ENCODE measurements around the gene PIGN.

Gene PIGN

DNA sequence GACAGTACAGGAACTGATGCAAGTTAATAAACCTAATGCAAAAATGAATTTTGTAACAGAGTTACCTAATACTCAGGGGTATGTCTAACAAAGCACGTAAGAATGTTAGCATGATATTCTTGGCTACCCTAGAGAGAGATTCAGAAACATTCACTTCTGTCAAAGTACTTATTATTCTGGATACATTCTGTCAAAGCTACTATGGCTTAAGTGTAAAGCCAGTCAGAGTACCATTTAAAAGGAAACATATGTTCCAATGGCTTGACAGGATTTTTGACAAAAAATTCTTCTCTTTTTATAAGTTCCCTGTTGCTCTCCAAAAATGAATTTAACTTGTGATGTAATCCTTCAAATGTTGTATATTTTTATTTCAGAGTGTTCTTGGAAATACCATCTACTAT, 85.5 kb downstream of the PIGN start:
- no peak overlapping the region for H3K4me3 ChIP-seq (ENCODE audit: low read depth, low read length)
- DNase-seq (ENCODE audit: low read depth) = peak; percentile 72
- no peak for TF ChIP-seq CTCF (conservative IDR thresholded peaks at IDR 0.05; ENCODE audit: low read depth, low read length)

DNA sequence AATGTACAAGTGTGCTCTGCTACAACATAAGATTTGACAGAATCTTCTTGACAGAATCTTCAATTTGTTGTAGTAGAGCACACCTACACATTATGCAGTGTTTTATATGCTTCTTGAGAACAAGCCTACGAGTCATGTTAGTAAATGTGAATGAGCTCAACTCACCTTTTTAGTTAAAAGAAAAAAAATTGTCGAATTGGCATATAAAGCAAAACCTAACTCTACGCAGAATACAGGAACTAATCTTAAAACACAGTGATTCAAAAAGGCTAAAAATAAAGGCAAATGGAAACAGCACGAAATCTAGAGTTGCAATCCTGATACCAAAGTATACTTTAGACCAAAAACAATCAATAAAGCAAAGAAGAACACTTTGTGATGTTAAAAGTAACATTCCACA, 87.9 kb downstream of the PIGN start:
- no peak for TF ChIP-seq CTCF (conservative IDR thresholded peaks at IDR 0.05; ENCODE audit: low read depth, low read length)
- no peak overlapping the region for H3K4me3 ChIP-seq (ENCODE audit: low read depth, low read length)
- no peak for DNase-seq (ENCODE audit: low read depth)

DNA sequence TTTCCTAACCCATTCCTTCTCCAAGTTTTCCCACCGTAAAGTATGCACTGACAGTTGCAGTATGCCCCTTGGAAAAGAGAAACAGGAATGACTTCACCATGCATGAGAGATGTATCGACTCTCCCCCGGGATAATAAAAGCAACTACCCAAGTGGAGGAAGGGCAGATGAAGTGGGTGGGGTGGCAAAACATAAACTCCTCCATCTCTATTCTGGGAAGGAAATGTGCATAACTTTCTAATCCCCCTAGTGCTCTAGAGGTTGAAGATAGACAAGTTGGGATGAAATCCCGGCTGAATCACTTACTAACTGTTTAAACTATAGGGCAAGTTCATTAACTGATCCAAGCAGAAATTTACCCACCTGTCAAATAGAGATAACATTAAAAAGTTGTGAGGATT, 89.2 kb downstream of the PIGN start:
- no peak for DNase-seq (ENCODE audit: low read depth)
- no peak for TF ChIP-seq CTCF (conservative IDR thresholded peaks at IDR 0.05; ENCODE audit: low read depth, low read length)
- no peak overlapping the region for H3K4me3 ChIP-seq (ENCODE audit: low read depth, low read length)

- no peak for TF ChIP-seq CTCF (conservative IDR thresholded peaks at IDR 0.05; ENCODE audit: low read depth, low read length)
- no peak overlapping the region for H3K4me3 ChIP-seq (ENCODE audit: low read depth, low read length)
- DNase-seq (ENCODE audit: low read depth) = no peak
Measured at GRCh38 chr18:62091487-62092120, 95.3 kb downstream of the PIGN start.

- no peak for TF ChIP-seq CTCF (conservative IDR thresholded peaks at IDR 0.05; ENCODE audit: low read depth, low read length)
- H3K4me3 ChIP-seq (ENCODE audit: low read depth, low read length) = no peak overlapping the region
- no peak for DNase-seq (ENCODE audit: low read depth)
Measured at GRCh38 chr18:62089174-62089573, 97.7 kb downstream of the PIGN start.

DNA sequence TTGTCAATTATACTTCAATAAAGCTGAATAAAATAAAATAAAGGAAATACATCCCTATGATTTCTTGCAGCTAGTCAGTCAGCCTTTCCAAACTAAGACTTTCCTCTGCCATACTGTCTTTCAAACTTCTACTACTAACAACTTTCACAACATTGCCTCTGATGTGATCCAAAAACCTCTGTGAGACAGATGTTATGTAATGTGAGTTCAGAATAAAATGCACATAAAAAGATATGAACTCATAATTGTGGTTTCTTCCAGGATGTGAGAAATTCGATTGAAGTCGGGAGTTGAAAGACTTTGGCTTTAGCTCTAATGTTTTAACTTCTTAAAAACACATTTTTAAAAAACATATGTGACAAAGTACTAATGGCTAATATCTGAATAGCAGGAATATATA, 98.7 kb downstream of the PIGN start:
- H3K4me3 ChIP-seq (ENCODE audit: low read depth, low read length) = no peak overlapping the region
- DNase-seq (ENCODE audit: low read depth) = peak; percentile 64
- no peak for TF ChIP-seq CTCF (conservative IDR thresholded peaks at IDR 0.05; ENCODE audit: low read depth, low read length)

- H3K4me3 ChIP-seq (ENCODE audit: low read depth, low read length) = no peak overlapping the region
- no peak for DNase-seq (ENCODE audit: low read depth)
- TF ChIP-seq CTCF (conservative IDR thresholded peaks at IDR 0.05; ENCODE audit: low read depth, low read length) = no peak
Measured at GRCh38 chr18:62085756-62086155, 101.1 kb downstream of the PIGN start.

Data from choroid plexus epithelial cell (primary cell).